Adrenal gland (tissue), 5 donors: ENCODE results near the gene ACSS3.

Experiments used
- CTCF ChIP-seq, 6 experiments: fragments of 450-650 bp in 4 of 6; fragments of 200-600 bp in 2 of 6; sonication (generic) in 1 of 6; IDR thresholded peaks; 1 replicate in 5 of 6; 2 replicates in 1 of 6; pipeline versions ENCODE4 v1.5.1 to v1.8.0; 2016 to 2021; ENCODE audit warnings: antibody characterized with exemption in 6 of 6, mild to moderate bottlenecking in 2 of 6, moderate library complexity in 1 of 6
- POLR2A ChIP-seq, 2 donors: fragments of 450-650 bp; IDR thresholded peaks; one replicate each; pipeline ENCODE4 v1.6.1; 2017; ENCODE audit warnings: antibody characterized with exemption in 2 of 2, mild to moderate bottlenecking in 2 of 2, moderate library complexity in 1 of 2
- donor health status: DM: no; HTN: no; CAD: no.

- no peak for TF ChIP-seq CTCF (IDR thresholded peaks at IDR 0.05)
- no peak for TF ChIP-seq POLR2A (IDR thresholded peaks at IDR 0.05)
Measured at GRCh38 chr12:81208187-81208911, 130.5 kb downstream of the ACSS3 start.
